HepG2 (cell line): ENCODE measurements around the gene FYB2. TPM values are rescaled to one million over a fixed set of nuclear protein-coding genes. Genes with fewer than 3 reads are reported as not detected.

ENCODE experiments used
- ATF4 ChIP-seq, 2 experiments: fragments of 450-650 bp in 1 of 2; sonication (generic) in 1 of 2; formaldehyde crosslinking; IDR thresholded peaks; 2 replicates each; pipeline versions ENCODE4 v1.5.0 to v1.8.0; 2020 to 2022; ENCODE audit warnings: mild to moderate bottlenecking in 1 of 2, missing genetic modification reagents in 1 of 2
- CSRNP2 ChIP-seq: sonication (generic); formaldehyde crosslinking; conservative IDR thresholded peaks from 2 replicates; pipeline ENCODE4 v1.8.0; 2022; ENCODE audit warnings: low read depth, missing genetic modification reagents
- DNMT1 ChIP-seq: sonication (generic); formaldehyde crosslinking; IDR thresholded peaks from 2 replicates; pipeline ENCODE4 v1.5.1; 2020; ENCODE audit warnings: mild to moderate bottlenecking, missing genetic modification reagents
- E2F5 ChIP-seq: sonication (generic); formaldehyde crosslinking; conservative IDR thresholded peaks from 2 replicates; pipeline ENCODE4 v1.4.0; 2020; ENCODE audit warnings: missing genetic modification reagents
- EZH2 ChIP-seq: conservative IDR thresholded peaks from 2 replicates; pipeline ENCODE4 v1.6.1; 2012; ENCODE audit warnings: mild to moderate bottlenecking, low read depth, low read length, moderate library complexity
- FIP1L1 ChIP-seq: fragments of 200-400 bp; formaldehyde crosslinking; IDR thresholded peaks from 2 replicates; pipeline ENCODE4 v1.6.1; 2018; ENCODE audit warnings: low read depth, mild to moderate bottlenecking, low read length, moderate library complexity, borderline replicate concordance; ENCODE audit not compliant: insufficient read depth
- GATA4 ChIP-seq: sonication (generic); IDR thresholded peaks from 2 replicates; pipeline ENCODE4 v1.6.1; 2016; ENCODE audit warnings: antibody characterized with exemption, low read depth, borderline replicate concordance
- HDAC6 ChIP-seq: fragments of 200-600 bp; sonication (generic); IDR thresholded peaks from 2 replicates; pipeline ENCODE4 v1.7.0; 2017; ENCODE audit warnings: mild to moderate bottlenecking, antibody characterized with exemption, low read length, low read depth
- KDM5A ChIP-seq: fragments of 200-600 bp; sonication (generic); IDR thresholded peaks from 2 replicates; pipeline ENCODE4 v1.7.0; 2018; ENCODE audit warnings: antibody characterized with exemption, mild to moderate bottlenecking, low read length, borderline replicate concordance
- KLF15 ChIP-seq: sonication (generic); formaldehyde crosslinking; IDR thresholded peaks from 2 replicates; pipeline ENCODE4 v1.8.1; 2023; ENCODE audit warnings: borderline replicate concordance, mild to moderate bottlenecking, inconsistent platforms, missing genetic modification reagents, mixed read lengths
- LBX2 ChIP-seq: sonication (generic); formaldehyde crosslinking; IDR thresholded peaks from 2 replicates; pipeline ENCODE4 v1.5.0; 2020; ENCODE audit warnings: missing genetic modification reagents, mild to moderate bottlenecking, borderline replicate concordance
- RBFOX2 ChIP-seq: fragments of 200-400 bp; formaldehyde crosslinking; IDR thresholded peaks from 2 replicates; pipeline ENCODE4 v1.6.1; 2017; ENCODE audit warnings: low read depth, mild to moderate bottlenecking, low read length
- SOX6 ChIP-seq, 2 experiments: fragments of 450-650 bp in 1 of 2; sonication (generic) in 1 of 2; formaldehyde crosslinking in 1 of 2; IDR thresholded peaks; 2 replicates each; pipeline versions ENCODE4 v1.4.0 to v1.6.1; 2017 to 2020; ENCODE audit warnings: antibody characterized with exemption in 1 of 2, mild to moderate bottlenecking in 1 of 2, missing genetic modification reagents in 1 of 2
- ZHX2 ChIP-seq, 2 experiments: sonication (generic) in 1 of 2; formaldehyde crosslinking in 1 of 2; IDR thresholded peaks; 2 replicates each; pipeline versions ENCODE4 v1.6.1 to v1.9.0; 2014 to 2022; ENCODE audit warnings: antibody characterized with exemption in 1 of 2, borderline replicate concordance in 1 of 2, inconsistent platforms in 1 of 2, low read depth in 1 of 2, missing genetic modification reagents in 1 of 2
- ZNF543 ChIP-seq: sonication (generic); formaldehyde crosslinking; IDR thresholded peaks from 2 replicates; pipeline ENCODE4 v1.4.0; 2020; ENCODE audit warnings: mild to moderate bottlenecking, missing genetic modification reagents
- ZNF670 ChIP-seq: sonication (generic); formaldehyde crosslinking; IDR thresholded peaks from 2 replicates; pipeline ENCODE4 v1.8.0; 2022; ENCODE audit warnings: mild to moderate bottlenecking, missing genetic modification reagents, borderline replicate concordance
- ZNF75D ChIP-seq: sonication (generic); formaldehyde crosslinking; IDR thresholded peaks from 2 replicates; pipeline ENCODE4 v1.8.1; 2023; ENCODE audit warnings: missing genetic modification reagents, mild to moderate bottlenecking, borderline replicate concordance
- ZZZ3 ChIP-seq: sonication (generic); formaldehyde crosslinking; IDR thresholded peaks from 2 replicates; pipeline ENCODE4 v1.4.0; 2020; ENCODE audit warnings: missing genetic modification reagents, mild to moderate bottlenecking, borderline replicate concordance
- polyA plus RNA-seq, 8 experiments: library from polyadenylated mRNA; depleted of rRNA in 3 of 8; stranded (reverse) in 7 of 8; unstranded in 1 of 8; fragments of >200 nt; fragmentation: Illumina TruSeq in 4 of 8; extraction: Trizol in 4 of 8; gene quantifications; 2 replicates each; pipeline versions ENCODE4 v1.2.1 to v1.2.3, GENCODE V29; 2011 to 2016; ENCODE audit warnings: low read depth in 4 of 8, missing spikeins in 1 of 8, mixed read lengths in 1 of 8; ENCODE audit not compliant: insufficient read depth in 1 of 8
- total RNA-seq, 5 experiments: library from RNA; depleted of rRNA; stranded (reverse); fragments of >200 nt; fragmentation: Illumina TruSeq; extraction: Trizol; gene quantifications; 2 replicates each; pipeline ENCODE4 v1.2.3, GENCODE V29; 2016; ENCODE audit warnings: low read depth in 1 of 5

Gene FYB2
- total and polyA plus RNA-seq, 2 of the 13 experiments (the other 11 are each of a cell fraction or from before 2014, with no cell fraction given), result 1.2 to 2.7 TPM

- no peak for TF ChIP-seq ZHX2 (IDR thresholded peaks at IDR 0.05; ENCODE audit: low read depth)
- no peak for TF ChIP-seq ZHX2 (CRISPR knock-in tag; IDR thresholded peaks at IDR 0.05; ENCODE audit: borderline replicate concordance)
- no peak for TF ChIP-seq EZH2
- no peak for TF ChIP-seq LBX2 (CRISPR knock-in tag)
- TF ChIP-seq SOX6 (IDR thresholded peaks at IDR 0.05), result no peak
- TF ChIP-seq SOX6 (CRISPR knock-in tag; IDR thresholded peaks at IDR 0.05), result no peak
- TF ChIP-seq CSRNP2 (CRISPR knock-in tag), result no peak
- TF ChIP-seq ZZZ3 (CRISPR knock-in tag), result no peak
- no peak for TF ChIP-seq E2F5
- 0 out of 2 replicates have a peak, but pooled peaks have one; percentile 38 for TF ChIP-seq DNMT1 (CRISPR knock-in tag)
- no peak for TF ChIP-seq HDAC6
- no peak for TF ChIP-seq GATA4
- TF ChIP-seq KLF15 (CRISPR knock-in tag), result no peak
- no peak for TF ChIP-seq ATF4 (CRISPR knock-in tag; IDR thresholded peaks at IDR 0.05)
- TF ChIP-seq FIP1L1, result no peak
- TF ChIP-seq KDM5A, result 0 out of 2 replicates have a peak, but pooled peaks have one; percentile 38
- no peak for TF ChIP-seq ZNF543 (CRISPR knock-in tag)
- TF ChIP-seq ZNF75D (CRISPR knock-in tag), result no peak
- no peak for TF ChIP-seq ZNF670 (CRISPR knock-in tag)
- no peak for TF ChIP-seq RBFOX2
These were observed 1.7 kb upstream of the FYB2 start (continued) for GRCh38 chr1:56820755-56821461.
